COLO668 (cell line): ENCODE data around the gene KIRREL3.

Experiments used
- DNase-seq: peaks from one replicate; lab custom pipeline; 2025; ENCODE audit not compliant: unreplicated experiment; lab: John Stamatoyannopoulos, UW

The KIRREL3 gene

DNA sequence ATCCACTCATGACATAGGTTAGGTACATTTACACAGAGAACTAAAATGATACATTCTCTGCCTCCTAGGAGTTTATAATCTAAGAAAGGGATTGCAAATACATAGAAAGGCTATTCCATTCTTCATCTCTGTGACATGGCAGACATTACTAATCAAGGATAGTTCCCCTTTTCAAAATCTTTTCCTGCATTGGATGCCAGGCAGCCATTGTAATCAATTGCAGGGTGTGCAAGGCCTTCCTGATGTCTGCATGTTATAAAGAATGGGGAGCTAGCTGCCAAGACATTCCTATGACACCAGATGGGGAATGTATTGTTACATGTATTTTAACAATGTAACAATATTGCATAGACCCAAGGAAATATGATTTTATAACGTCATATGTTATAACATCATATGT lies 82.0 kb downstream of the KIRREL3 start:
- no peak for DNase-seq

GRCh38 chr11:126917531-126918204 lies 82.9 kb downstream of the KIRREL3 start:
- no peak for DNase-seq

DNA sequence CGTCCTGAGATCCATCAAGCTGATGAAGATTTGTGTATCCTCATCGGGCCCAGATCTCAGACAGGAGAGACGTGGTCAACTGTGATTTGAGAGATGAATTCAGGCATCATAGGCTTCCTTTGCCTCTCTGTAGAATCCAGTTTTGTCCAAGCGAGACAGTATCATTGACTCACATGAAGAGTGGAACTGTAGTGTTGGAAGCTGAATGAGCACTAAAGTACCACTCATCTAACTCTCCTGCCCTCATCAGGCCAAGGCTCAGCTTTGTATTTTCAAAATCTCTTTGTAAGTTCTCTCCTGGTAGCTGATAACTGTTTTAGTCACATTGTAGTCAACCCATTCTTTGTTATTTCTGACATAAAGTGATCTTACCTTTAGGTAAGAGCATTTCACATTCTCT lies 85.1 kb downstream of the KIRREL3 start:
- DNase-seq, result no peak

GRCh38 chr11:126914941-126915340 lies 85.6 kb downstream of the KIRREL3 start:
- DNase-seq, result no peak

- DNase-seq, result no peak
Measured at GRCh38 chr11:126914166-126914565, 86.4 kb downstream of the KIRREL3 start.

DNA sequence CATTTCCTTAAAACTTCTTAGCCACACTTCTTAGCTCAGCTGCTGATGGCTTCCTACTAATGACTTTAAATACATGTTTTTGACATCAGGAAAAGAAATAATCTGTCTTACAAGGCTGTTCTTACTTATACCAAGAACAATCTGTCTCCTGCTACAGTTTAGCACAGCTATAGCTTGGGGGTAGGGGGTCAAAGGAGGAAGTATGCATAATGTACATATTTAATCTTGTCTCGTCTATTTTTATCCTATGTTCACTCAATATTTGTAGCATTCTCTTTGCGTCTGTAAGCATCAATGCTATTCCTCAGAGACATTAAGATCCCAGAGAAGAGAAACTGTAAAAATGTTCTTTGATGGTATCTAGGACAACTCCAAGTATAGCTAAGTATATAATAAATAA lies 96.0 kb downstream of the KIRREL3 start:
- no peak for DNase-seq

DNA sequence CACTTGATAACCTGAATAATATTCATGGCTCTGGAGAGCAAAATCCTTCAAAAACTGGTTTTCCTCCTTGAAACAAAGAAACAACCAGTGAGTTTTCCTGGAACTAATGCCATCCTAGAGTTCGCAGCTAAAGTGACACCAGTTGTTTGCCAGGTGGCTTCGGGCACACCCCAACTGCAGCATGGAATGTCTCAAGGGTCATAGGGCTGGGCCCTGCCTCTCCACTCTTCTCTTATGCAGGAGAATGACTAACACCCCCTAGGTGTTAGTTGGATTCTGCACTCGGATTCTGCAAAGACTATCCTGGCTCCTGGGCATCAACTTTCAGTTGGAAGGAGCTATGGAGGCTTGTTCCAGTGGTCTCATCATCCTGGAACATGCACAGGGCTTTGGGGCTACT lies 98.8 kb downstream of the KIRREL3 start:
- DNase-seq, result no peak

GRCh38 chr11:126899961-126900748 lies 100.4 kb downstream of the KIRREL3 start:
- DNase-seq, result no peak

GRCh38 chr11:126898802-126899201 lies 101.8 kb downstream of the KIRREL3 start:
- DNase-seq, result no peak

DNA sequence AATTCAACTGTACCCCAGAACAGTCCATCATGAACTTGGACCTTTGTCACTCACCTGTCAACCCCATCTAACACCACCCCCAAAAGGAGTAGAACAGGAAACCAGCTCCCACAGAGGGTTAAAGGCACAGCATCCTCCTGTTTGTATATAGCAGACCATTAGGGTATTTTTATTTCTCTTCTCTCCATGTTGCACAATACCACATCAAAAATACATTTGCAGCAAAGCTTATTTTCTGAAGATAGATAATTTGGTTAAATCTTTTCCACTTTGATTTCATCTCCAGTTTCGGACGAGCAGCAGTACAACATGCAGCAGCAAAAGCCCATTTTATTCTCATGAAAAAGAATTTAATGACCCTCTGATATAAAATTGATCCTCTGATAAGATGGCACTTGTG lies 103.1 kb downstream of the KIRREL3 start:
- no peak for DNase-seq

DNA sequence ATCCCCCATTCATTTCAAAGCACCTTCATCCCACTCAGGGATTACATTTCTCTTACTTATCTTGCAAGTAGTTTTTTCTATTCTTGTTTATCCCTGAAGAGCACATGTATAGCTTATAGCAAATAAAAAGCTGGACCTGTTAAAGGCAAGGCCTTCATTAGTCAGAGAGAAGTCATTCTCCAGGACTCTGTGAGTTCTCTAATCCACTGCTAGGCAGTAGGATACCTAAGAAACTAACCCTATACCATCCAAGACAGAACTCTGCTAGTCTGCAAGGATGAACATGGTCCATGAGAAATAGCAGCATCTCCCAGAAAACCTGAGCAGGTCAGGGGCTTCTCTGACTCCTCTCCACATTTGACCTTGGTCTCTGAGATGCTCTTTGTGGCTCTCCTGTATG lies 104.5 kb downstream of the KIRREL3 start:
- no peak for DNase-seq

GRCh38 chr11:126893796-126894195 lies 106.8 kb downstream of the KIRREL3 start:
- DNase-seq, result no peak

GRCh38 chr11:126892756-126893155 lies 107.8 kb downstream of the KIRREL3 start:
- DNase-seq, result no peak

GRCh38 chr11:126891556-126892217 lies 108.9 kb downstream of the KIRREL3 start:
- no peak for DNase-seq

DNA sequence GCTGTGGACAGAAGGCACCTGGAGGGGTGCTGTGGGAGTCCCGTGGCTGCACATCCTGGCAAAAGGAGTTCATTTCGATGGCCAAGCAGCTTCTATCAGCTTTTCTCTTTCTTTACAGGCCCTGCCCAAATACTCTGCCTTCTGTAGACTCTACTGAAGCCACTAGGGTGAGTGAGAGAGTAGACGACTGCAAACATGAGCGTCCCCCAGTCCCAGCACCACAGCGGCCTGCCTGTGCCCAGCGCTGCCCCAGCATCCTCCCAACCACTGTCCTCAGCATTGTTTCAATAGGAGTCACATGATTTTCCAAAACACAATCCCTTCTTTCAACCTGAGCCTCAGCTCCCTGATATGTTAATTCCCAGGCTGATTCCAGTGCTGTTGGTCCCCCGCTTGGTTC lies 110.0 kb downstream of the KIRREL3 start:
- no peak for DNase-seq

GRCh38 chr11:126888115-126888712 lies 112.4 kb downstream of the KIRREL3 start:
- no peak for DNase-seq

- DNase-seq, result no peak
Measured at GRCh38 chr11:126886636-126887035, 113.9 kb downstream of the KIRREL3 start.

GRCh38 chr11:126886085-126886484 lies 114.5 kb downstream of the KIRREL3 start:
- DNase-seq, result no peak

DNA sequence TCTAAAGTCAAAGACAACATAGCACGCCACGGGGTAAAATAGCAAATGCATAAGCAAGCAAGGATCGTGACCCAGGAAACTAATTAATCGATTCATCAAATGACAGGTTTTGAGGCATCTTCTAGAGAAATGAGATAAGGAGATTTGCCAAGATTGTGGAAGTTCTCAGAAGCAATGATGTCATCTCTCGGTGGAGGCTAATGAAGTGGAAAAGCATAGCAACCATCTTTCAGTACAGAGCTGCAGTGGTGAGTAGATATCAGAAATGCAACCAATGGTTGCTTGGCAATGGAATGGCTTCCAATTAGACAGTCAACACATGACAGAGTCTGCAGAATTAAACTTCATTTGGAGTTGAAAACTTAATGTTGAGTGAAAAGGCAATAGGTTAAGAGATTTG lies 116.0 kb downstream of the KIRREL3 start:
- no peak for DNase-seq

- no peak for DNase-seq
Measured at GRCh38 chr11:126884192-126884591, 116.4 kb downstream of the KIRREL3 start.

- no peak for DNase-seq
Measured at GRCh38 chr11:126880872-126881271, 119.7 kb downstream of the KIRREL3 start.

DNA sequence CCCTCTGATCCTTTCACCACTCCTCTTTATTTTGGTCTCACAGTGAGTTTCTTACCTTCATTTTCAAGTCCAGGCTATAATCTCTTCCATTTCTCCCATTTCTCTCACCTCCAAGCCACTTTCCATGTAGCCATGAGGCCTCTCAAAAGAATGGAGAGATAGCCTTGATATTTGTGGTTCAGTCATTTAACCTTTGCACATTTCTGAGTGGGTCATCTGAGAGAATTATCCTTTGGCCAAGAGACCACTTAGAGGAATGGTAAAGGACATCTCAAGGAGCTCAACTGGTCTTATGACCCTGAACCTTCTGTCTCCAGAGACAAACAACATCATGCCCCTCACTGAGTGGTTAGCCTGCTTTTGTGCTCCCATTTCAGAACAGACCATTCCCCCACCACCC lies 121.1 kb downstream of the KIRREL3 start:
- no peak for DNase-seq
